ENCODE results near the gene FOXQ1.
"Not testable (repeated sequence)": the region's sequence is repeated elsewhere in the genome, so short reads cannot be mapped to it uniquely, and the experiment has no call there.

Gene FOXQ1

DNA sequence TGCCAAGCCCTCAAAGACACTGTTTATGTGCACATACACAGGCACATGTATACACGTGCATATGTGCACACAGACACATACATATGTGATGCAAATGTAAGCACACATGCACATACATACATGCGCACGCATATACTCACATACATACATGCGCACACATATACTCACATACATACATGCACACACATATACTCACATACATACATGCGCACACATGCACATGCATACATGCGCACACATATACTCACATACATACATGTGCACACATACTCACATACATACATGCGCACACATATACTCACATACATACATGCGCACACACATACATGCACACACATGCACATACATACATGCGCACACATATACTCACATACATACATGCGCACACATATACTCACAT is 20.5 kb upstream of the FOXQ1 start:
- no peak for DNase-seq

DNA sequence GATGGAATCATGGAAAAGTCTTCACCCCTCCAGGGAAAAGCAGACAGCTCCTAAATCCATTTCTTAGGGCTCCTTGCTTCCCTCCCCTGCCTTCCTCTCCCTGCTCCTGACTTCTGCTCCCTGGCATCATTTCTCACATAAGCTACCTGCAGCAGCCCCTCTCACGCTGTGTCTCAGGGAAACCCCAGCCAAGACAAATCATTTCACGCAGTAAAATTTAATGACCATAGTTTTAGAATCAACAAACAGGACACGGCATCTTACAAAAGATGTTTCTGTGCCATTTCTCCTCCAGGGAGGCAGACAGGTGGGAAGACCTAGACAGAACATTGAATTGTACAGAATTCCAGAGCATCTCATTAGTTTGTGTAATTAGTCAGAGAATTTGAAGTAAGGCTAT is 16.5 kb upstream of the FOXQ1 start:
- DNase-seq, result no peak

DNA sequence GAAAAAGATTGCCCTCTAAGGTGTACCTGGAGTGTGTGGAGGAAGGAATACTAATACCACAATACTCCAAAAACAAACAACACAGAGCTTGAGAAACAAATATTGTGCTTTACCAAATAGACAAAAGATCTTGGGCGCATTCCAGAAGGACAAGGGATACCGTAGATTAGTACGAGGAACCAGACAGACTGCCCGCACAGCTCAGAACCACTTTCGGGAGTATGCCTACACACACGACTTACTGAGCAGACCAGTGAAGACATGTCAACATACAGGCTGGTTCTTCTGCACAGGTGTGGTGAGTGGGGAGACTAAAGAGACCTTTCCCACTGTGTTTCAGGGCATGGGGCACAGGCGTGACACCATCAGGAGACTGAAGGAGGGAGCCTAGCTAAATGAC is 15.8 kb upstream of the FOXQ1 start:
- no peak for DNase-seq

DNA sequence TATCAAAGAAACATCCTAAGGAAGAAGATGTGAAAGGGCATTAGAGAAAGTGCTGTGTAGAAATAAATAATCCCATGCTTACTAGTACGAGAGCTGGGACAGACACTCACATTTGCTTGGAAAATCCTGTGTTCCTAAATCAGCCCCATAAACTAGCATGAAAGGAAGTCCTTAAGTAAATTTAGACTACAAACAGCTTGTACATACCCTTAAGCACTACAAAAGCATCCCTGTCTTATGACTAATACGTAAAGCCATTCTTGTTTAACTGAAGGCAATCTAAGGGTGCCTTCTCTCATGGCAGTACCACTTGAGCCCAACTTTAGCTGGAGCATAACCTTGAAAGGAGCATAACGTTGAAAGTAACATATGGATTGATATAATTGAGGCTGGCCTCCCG is 15.4 kb upstream of the FOXQ1 start:
- DNase-seq, result no peak

DNA sequence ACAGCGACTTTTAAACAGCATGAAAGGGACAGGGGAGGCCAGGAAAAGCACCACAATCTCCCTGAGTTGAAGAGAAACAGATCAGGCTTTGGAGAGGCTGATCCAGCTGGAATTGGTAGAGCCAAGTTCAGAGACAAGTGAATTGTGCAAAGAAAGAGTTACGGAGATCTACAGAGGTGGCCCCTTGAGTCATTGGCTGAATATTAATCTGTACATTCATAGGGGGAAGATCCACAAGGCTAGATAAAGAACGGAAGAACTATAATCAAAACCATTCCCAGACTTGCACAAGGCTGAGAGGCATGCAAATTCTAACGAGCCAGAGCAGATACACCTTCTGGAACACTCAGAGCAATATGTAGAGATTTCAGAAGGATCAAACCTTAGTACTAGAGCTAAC is 14.2 kb upstream of the FOXQ1 start:
- no peak for DNase-seq

DNA sequence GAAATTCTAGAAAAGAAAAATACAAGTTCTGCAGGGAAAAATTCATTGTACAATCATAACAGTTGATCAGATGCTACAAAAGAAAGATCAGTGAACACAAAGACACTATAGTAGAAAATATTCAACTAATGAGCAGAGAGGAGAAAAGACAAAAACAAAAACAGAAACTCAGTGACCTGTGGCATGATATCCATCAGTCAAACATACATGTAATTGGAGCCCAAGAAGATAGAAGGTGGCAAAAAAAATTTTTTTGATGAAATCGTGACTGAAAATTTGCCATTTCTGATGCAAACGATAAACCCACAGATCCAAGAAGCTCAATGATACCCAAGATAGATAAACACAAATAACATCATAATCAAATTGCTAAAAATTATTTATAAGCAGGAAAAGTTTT is 13.1 kb upstream of the FOXQ1 start:
- DNase-seq, result no peak

DNA sequence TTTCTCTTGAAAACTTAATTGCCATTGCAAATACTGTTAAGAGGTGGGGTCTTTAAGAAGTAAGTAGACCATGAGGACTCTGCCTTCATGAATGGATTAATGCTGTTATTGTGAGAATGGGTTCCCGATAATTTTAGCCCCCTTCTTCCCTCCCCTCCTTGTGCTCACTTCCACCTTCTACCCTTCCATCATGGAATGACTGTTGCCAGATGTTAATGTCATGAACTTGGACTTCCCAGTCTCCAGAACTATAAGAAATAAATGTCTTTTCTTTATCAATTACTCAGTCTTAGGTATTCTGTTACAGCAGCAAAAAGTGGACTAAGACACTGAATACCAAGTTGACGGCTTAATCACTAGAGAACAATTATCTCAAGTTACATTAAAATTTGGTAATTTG is 5.8 kb upstream of the FOXQ1 start:
- DNase-seq, result no peak

DNA sequence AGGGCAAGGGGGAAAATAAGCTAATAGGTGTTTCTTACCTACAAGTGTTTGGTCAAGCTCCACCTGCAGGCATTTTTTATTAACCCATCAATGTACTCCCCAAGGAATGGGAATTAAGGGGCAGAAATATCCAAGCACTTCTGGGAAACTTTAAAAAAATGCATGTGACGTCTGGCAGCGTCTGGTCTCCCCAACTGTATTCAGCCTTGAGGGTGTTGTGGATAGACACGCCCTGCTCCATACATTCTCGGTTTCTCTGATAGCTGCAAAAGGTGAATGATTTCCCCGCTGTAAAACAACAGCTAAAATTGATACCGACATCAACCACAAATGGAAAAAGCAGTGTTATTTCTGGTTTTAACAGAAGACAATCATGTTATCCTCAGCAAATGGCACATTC is 2.5 kb upstream of the FOXQ1 start:
- DNase-seq, result no peak

DNA sequence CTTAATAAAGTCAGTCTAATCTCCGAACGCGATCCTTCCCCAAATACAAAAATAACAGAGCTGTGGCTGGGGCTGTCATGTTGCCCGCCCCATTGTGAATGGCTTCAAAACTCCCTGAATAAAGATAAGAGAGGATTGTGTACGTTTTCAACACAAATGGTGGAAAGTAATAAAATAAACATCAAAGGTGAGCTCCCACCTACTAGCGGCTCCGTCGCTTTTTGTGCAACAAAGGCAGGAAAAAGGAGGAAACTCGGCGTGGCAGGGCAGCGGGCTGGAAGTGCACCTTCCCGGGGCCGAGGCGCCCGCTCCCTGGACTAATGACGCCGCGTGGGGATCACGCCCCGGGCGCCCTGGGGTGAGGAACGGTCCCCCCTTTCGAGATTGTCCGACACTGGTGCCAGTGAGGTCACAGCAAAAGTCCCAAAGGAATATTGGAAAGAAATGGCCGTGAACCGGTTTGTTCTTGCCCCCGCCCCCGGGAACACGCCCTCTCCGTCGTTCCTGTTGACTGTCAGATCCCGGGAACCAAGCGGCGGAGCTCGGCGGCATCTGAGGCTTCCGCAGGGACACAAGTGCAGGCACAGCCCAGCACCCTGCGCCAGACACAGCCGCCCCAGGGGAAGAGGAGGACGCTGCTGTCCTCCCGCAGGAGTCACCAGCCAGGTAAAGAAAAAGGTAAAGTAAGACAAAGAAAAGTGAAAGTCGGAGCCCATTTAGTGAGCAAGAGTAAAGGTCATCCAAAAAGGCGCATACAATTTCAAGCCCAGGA is 1.1 kb upstream of the FOXQ1 start:
- DNase-seq, result no peak

DNA sequence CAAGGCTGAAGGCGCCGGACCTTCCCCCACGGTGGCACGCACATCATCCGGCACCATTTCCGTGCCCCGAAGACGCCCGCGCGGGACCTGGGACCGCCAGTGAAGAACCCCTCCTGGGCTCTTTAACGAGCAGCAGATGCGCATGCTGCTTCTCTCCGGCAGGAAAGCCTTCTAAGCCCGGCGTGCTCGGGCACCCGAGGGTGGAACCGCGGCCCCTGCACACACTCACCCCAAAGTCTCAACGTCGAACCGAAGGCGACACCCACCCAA is 240 bp downstream of the FOXQ1 start:
- DNase-seq, result no peak

DNA sequence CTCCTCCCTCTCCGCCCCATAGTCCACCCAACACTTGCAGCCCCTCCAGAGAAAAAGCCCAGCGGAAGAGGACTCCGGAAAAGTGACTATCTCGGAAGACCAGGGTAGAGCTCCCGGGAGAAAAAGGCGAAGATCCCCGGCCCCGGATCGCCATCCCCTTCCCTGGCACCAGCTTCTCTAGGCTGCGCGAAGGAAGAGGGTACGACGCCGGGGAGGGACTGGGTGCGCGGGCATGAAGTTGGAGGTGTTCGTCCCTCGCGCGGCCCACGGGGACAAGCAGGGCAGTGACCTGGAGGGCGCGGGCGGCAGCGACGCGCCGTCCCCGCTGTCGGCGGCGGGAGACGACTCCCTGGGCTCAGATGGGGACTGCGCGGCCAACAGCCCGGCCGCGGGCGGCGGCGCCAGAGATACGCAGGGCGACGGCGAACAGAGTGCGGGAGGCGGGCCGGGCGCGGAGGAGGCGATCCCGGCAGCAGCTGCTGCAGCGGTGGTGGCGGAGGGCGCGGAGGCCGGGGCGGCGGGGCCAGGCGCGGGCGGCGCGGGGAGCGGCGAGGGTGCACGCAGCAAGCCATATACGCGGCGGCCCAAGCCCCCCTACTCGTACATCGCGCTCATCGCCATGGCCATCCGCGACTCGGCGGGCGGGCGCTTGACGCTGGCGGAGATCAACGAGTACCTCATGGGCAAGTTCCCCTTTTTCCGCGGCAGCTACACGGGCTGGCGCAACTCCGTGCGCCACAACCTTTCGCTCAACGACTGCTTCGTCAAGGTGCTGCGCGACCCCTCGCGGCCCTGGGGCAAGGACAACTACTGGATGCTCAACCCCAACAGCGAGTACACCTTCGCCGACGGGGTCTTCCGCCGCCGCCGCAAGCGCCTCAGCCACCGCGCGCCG is 822 bp downstream of the FOXQ1 start:
- no peak for DNase-seq

DNA sequence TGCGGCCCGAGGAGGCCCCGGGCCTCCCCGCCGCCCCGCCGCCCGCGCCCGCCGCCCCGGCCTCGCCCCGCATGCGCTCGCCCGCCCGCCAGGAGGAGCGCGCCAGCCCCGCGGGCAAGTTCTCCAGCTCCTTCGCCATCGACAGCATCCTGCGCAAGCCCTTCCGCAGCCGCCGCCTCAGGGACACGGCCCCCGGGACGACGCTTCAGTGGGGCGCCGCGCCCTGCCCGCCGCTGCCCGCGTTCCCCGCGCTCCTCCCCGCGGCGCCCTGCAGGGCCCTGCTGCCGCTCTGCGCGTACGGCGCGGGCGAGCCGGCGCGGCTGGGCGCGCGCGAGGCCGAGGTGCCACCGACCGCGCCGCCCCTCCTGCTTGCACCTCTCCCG is 1.5 kb downstream of the FOXQ1 start:
- no peak for DNase-seq

DNA sequence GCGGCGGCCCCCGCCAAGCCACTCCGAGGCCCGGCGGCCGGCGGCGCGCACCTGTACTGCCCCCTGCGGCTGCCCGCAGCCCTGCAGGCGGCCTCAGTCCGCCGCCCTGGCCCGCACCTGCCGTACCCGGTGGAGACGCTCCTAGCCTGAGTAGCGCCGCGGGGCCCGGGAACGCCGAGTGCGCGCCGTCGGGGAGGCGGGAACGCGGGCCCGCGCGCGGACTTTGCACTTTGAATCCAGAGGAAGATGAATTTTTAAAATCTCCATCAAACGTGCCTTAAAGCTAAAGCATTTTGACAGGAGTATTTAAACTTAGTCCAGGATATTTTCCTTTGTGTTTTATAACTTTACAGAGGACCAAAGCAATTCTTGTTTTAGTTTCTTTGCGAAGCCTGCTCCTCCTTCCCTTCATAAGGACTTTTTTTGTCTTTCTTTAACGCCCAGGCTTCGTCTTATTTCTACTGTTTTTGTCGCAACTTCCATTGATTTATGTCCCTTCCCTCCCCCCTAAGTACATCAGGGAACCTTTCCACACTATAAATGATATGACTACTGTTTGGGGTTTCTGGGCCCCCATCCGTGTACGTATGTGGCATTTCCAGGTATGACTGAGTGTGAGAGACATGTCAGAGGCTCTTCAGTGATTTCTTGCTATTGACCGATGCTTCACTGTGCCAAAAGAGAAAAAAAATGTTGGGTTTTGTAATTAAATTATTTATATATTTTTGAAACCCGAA is 2.0 kb downstream of the FOXQ1 start:
- no peak for DNase-seq

DNA sequence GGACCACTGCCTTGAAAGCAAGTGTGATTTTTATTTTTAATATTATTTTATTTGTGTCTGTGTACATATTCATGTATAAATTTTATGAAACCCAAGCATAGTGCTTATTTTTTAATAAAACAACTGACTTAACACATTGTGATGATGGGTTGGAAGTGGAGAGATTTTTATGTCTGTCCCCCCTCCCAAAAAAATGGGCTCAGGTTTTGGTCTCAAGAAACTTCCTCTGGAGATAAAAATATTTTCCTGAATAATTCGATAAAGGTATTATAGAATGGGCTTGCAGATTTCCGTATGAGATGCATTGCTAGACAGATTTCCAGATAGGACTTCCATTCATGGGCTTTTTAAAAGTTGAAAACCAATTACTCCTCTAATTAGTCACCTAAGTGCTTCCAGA is 2.7 kb downstream of the FOXQ1 start:
- no peak for DNase-seq

DNA sequence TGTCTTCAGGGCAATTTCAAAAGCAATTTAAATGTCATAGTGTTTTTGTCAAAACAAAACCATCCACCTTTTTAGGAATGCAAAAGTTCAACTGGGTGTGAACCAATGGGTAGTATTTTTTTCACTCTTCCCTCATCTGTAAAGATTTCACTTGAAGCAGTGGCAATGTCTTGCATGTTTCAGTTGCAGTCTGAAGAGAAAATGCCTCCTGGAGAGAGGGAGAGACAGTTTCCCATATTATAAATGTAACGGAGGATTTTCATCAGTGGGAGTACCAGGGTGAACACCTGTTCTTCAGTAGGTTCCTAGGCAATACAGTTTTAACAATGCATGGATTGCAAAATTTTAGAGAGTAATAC is 3.3 kb downstream of the FOXQ1 start:
- no peak for DNase-seq

DNA sequence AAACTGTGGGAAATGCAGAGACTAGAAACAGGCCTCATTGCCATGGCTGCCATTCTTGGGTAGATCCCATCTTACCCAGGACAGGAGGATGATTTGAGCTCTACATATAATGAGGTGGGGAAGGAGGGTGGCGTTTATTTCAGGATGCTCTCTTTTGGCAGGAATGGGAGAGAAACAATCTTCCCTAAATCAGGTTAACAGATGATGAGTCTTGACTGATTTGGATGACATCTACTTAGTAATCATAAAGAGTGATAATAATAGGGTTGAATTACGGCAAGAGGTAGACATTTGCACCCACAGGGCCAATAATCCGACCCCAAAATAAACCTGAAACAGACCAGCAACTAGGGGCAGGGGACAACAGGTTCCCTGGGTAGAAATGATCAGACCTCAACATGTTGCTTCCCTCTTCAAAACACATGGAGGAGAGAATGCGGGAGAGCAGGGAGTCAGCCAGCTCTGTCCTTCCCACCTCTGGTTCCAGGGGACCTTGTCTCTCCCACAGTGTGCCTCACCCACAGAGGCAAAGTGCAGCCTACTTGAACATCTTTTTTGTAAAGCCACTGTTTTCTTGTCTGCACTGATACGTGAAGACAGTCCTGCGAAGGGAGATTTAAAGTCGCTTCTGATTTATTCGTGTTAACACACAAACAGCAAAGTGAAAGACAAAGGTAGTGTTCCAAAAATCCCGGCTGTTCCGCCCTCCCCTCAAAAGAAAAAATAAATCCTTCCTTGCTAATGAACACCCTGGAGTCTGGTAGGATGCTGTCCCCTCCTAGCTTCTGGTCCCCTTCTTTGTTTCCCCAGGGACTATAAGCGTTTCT is 3.9 kb downstream of the FOXQ1 start:
- no peak for DNase-seq

DNA sequence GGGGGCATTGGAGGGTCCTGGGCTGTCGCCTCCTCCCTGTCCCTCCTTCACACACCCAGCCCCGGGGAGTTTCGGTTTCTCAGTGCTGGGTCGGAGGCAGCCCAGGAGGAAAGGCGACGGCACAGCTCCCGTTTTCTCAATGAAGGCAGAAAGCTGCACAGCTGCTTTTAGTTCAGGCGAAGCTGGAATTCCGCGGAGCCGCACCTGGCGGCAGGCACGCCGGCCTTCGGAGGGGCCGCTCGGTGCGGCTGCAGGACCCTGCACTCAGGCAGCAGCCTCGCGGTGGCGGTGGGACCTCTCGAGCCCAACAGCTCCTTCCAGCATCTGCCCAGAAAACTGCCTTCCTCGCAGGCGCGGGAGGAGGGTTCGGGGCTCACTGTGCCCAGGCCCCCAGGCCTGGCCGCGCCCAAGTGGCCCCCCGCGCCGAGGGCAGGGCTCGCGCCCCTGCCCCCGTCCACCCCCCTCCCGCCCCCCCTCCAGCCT is 4.6 kb downstream of the FOXQ1 start:
- no peak for DNase-seq

DNA sequence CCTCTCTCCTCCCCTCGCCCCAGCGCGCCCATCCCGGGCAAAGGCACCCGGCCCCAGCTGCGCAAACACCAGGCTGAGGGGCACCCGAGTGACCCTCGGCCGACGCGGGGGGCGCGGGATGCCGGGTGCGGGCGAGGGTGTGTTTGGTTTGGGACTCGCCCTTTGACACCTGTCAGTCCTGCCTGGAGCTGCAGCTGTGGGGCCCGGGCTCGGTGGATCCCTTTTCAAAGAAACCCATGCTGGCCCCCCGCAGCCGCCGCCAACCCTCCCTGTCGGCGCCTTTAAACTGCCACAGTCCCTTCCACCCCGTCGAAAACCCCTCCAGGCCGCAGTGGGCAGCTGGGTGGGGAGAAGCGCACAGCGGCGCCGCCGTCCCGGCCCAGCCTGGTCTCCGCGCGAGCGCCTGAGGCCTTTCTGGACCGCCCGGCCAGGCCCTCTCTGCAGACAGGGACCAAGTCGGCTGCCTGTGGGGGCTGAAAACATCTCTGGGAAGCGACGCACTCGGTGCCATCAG is 5.5 kb downstream of the FOXQ1 start:
- no peak for DNase-seq

DNA sequence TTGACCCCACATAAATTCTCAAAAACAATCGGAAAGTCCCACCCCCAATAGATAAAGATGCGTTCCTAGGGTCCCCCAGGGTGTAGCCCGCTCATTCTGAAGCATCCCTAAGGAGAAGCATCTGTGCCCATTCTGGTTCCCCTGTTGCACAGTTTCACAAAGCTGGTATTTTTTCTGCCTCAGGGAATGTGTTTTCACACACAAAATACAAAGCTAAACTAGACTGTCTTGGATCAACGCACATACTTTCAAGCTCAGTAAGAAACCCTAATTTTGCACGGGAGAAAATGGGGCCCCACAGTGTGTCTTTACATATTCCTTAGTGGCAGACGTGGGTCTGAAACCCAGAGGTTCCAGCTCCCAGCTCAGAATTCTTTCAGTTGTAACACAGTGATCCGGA is 6.1 kb downstream of the FOXQ1 start:
- DNase-seq, result no peak

DNA sequence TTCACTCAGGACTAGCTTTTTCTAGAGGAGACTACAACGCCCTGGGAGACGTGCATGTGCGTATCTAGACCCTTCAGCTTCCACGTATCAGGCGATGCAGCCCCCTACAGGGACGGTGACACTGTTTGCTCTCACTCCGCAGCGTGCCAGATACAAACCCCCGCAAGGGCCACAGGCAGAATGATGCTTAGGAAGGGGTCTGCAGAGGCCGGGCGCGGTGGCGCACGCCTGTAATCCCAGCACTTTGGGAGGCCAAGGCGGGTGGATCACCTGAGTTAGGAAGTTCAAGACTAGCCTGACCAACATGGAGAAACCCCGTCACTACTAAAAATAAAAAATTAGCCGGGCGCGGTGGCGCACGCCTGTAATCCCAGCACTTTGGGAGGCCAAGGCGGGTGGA is 6.7 kb downstream of the FOXQ1 start:
- DNase-seq, result not testable (repeated sequence)

DNA sequence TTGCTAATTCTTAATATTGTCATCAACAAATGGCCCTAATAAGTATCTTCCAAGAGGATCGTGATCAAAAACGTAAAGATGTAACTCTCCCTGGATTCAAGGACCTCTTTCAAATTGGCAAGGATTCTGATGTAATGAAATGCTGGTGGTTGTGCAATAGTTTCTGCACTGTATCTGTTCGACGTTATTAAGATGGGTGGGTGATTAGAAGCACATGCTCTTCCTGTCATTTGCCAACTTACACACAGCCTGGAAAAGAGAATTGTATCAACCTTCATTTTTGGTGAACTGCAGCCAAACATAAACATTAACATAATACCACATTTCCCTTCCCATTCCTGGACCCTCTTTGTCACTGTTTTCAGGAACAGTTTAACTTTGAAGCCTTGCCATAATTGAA is 9.8 kb downstream of the FOXQ1 start:
- peak in 1 of 2 experiments; percentile 6 for DNase-seq

DNA sequence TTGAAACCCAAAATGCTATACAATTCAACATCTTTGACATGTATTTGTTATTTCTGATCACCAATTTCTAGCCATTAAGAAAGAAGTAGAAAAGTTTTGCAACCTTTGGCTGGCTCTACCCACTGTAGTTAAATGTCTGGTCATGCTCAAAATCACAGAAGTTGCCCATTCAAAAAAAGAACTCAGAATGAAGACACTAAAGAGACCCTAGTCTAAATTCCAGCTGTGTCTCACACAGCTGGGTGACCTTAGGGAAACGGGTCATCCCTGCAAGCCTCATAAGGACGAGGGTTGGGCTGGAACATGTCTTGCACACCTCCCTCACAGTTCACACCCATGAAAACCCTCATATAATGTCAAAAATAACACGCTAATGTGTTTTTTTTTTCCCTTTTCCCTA is 10.3 kb downstream of the FOXQ1 start:
- no peak for DNase-seq

DNA sequence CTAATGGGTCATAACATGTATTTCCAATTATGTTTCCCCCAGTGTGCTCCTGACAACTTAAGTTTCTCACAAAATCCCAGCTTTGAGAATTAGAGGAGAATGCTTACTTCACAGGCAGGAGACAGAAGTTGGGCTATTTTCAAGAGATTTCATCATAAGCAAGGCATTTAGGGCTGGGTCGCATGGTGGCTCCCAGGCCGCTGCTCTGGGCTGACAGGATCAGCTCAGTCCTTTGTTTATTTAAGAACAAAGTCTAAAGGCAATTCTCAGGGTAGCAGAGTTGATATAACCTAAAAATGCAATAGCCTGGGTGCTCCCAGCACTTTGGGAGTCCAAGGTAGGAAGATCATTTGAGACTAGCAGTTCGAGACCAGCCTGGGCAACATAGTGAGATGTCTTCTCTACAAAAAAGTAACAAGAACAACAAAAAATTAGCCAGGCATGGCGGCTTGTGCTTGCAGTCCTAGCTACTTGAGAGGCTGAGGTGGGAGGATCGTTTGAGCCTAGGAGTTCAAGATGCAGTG is 10.9 kb downstream of the FOXQ1 start:
- no peak for DNase-seq

Data from Kasumi-1 (cell line).